NB4 (cell line): ENCODE measurements around the gene RCBTB2.

Source experiments
- DNase-seq: peaks from one replicate; pipeline ENCODE4 v3.0.0; 2010; ENCODE audit warnings: low read depth
- H3K4me3 ChIP-seq: one replicate; pipeline ENCODE4 v1.5.1; 2011; ENCODE audit warnings: mild to moderate bottlenecking, low read depth, low read length, moderate library complexity
- MAX ChIP-seq: IDR thresholded peaks from 2 replicates; pipeline ENCODE4 v1.6.1; 2011; ENCODE audit warnings: low read depth, low read length
- MYC ChIP-seq: IDR thresholded peaks from 2 replicates; pipeline ENCODE4 v1.6.1; 2011; ENCODE audit warnings: low read depth, low read length
- POLR2A ChIP-seq: IDR thresholded peaks from 2 replicates; pipeline ENCODE4 v1.6.1; 2011; ENCODE audit warnings: mild to moderate bottlenecking; ENCODE audit not compliant: insufficient read length; ENCODE audit errors: extremely low read depth
- TF ChIP-seq, protein P1 (sequence below): IDR thresholded peaks from one replicate; pipeline ENCODE4 v1.5.1; 2012; ENCODE audit warnings: low read depth, low read length

The RCBTB2 gene

DNA sequence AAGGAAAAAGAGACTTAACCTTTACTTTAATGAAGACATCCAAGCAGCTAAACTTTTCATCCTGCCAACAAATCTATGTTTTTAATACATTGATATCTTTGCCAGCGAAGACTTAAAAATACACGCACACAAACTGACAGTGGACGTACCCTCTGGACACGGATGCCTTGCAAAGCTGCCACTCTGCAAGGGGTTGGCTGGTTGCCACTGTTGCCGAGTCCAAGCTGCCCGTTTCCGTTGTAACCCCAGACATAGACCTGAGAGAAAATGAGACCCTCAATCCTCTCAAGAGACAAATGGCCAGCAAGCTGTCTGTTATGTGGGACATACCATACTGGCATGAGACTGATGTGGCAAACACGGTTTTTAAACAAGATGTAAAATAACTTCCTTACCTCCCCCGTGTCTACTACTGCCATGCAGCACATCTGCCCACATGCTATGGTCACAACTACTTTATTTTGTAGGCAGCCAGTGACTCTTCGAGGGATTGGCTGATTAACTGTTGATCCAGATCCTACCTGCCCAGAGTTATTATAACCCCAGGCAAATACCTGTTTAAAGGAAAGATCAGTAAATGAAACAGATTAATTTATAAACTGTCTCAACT, 21.2 kb downstream of the RCBTB2 start:
- TF ChIP-seq MAX (peak; percentile 70), MYC (peak; percentile 66), POLR2A (no peak)
- TF ChIP-seq, protein P1, sequence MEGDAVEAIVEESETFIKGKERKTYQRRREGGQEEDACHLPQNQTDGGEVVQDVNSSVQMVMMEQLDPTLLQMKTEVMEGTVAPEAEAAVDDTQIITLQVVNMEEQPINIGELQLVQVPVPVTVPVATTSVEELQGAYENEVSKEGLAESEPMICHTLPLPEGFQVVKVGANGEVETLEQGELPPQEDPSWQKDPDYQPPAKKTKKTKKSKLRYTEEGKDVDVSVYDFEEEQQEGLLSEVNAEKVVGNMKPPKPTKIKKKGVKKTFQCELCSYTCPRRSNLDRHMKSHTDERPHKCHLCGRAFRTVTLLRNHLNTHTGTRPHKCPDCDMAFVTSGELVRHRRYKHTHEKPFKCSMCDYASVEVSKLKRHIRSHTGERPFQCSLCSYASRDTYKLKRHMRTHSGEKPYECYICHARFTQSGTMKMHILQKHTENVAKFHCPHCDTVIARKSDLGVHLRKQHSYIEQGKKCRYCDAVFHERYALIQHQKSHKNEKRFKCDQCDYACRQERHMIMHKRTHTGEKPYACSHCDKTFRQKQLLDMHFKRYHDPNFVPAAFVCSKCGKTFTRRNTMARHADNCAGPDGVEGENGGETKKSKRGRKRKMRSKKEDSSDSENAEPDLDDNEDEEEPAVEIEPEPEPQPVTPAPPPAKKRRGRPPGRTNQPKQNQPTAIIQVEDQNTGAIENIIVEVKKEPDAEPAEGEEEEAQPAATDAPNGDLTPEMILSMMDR = no peak

DNA sequence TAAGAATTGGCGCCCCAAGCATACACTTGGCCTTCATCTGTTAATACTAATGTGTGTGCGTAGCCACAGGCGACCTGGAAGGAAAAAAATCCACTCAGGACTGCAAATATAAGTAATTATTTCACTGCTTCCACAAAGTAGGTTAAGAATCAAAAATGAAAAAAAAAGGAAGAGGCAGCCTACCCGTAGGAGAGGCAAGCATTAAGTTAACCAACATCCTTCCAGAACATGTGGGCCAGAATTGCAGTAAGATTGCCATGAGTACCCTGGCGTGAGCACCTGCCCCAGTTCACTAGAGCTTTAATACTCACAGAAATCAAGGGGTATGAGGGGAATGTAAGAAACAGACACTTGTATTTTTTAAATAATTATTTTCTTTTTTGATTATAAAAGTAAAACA, 22.2 kb downstream of the RCBTB2 start:
- DNase-seq = no peak
- TF ChIP-seq MYC (no peak), MAX (peak; percentile 71), POLR2A (no peak)
- TF ChIP-seq, protein P1 = no peak
- no peak overlapping the region for H3K4me3 ChIP-seq

More for the DNA sequence above, 21.2 kb downstream of the RCBTB2 start:
- no peak overlapping the region for H3K4me3 ChIP-seq
- DNase-seq = no peak

- no peak overlapping the region for H3K4me3 ChIP-seq
- TF ChIP-seq POLR2A = no peak
- TF ChIP-seq, protein P1 = no peak
- TF ChIP-seq MAX = no peak
- TF ChIP-seq MYC = no peak
- DNase-seq = no peak
Observed at GRCh38 chr13:48508011-48508410, 24.9 kb downstream of the RCBTB2 start.

GRCh38 chr13:48507021-48507420, 25.9 kb downstream of the RCBTB2 start:
- H3K4me3 ChIP-seq = no peak overlapping the region
- no peak for DNase-seq
- no peak for TF ChIP-seq MYC
- TF ChIP-seq MAX = no peak
- no peak for TF ChIP-seq POLR2A

GRCh38 chr13:48506092-48506701, 26.7 kb downstream of the RCBTB2 start:
- no peak overlapping the region for H3K4me3 ChIP-seq
- TF ChIP-seq MAX = no peak
- TF ChIP-seq, protein P1 = no peak
- TF ChIP-seq MYC = no peak
- no peak for TF ChIP-seq POLR2A
- DNase-seq = no peak

GRCh38 chr13:48505597-48506091, 27.2 kb downstream of the RCBTB2 start:
- no peak overlapping the region for H3K4me3 ChIP-seq
- TF ChIP-seq MAX = peak; percentile 86
- peak; percentile 92 for TF ChIP-seq MYC
- TF ChIP-seq, protein P1 = no peak
- TF ChIP-seq POLR2A = no peak
- DNase-seq = peak; percentile 81
